SW480 (cell line): ENCODE measurements around the gene MEGF11.

Experiments
- DNase-seq: peaks from one replicate; pipeline ENCODE4 v3.0.0-alpha.2; 2016; ENCODE audit warnings: low spot score

MEGF11 gene

DNA sequence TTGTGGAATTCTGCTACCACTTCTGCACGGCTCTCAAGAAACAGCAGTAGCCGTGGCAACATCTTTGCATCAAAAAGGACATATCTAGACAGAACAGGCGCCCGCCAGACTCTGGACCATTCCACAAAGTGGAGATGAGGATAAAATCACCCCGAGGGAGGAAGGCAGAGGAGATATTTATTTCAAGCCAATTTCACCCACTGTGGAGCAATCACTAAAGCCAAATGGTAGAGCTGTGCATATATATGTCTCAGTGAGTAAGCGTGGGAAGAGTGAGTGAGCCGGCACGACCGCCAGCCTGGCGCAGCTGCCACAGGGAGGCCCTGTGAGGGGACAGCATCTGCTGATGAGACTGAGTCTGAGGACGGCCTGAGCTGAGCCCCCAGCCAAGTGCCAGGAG is 111.3 kb downstream of the MEGF11 start:
- DNase-seq = no peak

DNA sequence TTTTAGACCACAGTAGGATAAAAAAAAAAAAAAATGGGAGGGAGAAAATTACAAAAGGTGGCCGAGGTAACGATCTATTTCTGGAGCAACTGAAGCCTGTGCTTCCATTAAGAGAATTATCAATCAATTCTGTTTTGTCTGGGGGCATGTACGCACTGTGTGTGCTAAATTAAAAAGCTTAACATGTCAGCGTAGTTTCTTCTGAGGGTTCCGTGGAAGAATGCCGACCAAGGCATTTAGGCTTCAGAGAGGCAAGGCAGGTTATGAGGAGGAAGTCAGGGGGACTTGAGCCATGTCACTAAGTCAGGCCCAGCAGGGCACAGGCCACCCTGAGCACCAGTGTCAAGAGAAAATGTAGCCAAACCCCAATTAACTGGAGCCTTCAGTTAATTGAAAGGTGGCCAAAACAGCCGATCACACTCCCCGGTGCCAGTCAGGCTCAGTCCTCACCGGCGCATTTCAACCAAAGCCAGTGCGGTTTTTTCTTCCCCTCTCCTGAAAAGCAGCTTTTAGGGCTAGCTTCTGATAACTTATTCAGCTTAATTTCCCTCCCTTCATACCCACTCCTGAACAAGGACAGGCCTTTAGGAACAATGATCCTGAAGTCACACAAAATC is 113.9 kb downstream of the MEGF11 start:
- DNase-seq = no peak

DNA sequence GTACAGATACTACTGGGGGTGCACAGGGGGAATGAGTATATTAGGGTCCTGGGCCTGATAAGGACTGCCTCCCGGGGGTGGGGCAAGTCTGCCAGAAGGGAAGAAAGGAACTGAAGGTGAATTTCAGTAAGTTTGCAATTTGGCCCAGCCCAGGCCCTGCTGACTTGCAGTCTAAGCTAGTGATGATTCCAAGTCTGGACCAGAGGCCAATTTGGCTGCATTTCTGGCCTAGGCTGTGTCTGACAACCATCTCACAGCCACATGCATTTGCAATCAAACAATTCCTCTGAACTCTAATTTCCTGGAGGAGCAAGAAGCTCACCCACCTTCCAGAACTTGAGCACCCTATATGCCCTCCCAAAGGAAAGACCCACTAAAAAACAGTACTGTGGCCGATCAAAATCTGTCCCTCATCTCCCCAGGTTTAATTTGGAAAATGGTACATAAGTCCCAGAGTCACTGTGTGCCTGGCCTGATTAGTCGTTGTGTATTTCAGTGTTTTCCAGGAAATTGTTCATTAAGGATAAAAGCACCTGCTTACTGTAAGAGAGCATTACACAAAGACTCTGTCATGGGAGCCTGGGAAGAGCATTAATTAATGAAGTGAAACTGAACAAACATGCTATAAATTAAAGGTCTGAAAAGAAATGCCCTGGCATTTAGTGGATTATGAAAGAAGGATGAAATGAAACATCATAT is 114.5 kb downstream of the MEGF11 start:
- no peak for DNase-seq

DNA sequence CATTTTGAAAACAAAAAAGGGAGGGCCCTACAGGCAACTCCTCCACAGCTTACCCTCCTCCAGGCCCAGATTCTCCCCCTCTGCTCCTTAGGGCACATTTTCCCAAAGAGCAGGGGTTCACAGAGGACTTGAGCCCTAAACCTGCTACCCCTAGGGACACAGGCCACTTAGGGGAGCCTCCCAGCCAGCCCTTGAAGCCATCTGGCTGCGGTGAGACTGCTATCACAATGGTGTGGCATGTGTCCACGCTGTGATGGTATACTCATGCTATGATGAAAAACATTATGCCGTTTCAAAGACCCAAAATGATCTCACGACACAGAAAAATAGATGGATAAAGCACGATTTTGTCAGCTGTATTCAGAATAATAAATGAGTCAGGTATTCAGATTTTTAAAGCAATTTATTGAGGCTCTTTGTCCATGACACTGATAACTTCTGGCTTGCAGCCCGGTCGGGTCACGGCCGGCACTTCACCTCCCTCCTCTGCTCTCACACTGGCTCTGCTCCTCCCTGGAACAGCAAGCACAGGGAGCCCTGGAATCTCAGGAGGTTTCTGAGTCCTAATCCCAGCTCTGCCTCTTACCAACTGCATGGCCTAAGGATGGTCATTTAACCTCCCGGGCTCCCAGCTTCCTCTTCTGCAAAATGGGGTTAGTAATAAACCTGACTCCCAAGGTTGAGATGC is 115.3 kb downstream of the MEGF11 start:
- DNase-seq = no peak

DNA sequence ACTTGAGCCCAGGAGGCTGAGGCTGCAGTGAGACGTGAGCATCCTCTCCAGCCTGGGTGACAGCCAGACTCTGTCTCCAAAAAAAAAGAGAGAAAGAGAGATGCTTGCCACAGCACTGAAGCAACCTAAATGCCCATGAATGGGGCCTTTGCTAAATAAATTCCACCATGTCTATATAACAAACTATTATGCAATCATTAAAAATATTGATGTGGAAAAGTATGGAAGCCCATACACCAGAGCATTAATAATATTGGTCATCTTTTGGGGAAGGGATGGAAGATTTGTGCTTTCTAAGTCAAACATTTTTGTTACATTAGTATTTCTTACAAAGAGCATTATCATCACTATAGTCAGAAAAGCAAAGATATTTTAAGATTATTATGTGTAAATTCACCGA is 116.6 kb downstream of the MEGF11 start:
- DNase-seq = no peak

DNA sequence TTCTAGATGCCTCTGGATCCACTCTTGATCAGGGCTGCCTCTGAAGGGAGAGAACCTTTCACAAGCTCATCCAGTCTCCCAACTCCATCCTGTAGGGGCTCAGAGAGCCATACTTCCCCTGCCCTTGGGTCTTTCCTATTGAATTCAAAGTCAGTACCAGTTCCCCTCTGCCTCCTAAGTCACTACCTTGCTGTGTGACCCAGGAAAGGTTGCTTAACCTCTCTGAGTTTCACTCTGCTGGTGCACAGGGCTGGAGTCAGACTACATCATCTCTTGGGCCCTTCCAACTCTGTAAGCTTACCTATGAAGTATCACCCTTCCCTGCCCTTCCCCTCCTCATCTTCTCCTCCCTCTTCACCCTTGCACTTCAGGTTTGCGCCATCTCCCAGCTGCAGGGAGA is 117.9 kb downstream of the MEGF11 start:
- DNase-seq = no peak

DNA sequence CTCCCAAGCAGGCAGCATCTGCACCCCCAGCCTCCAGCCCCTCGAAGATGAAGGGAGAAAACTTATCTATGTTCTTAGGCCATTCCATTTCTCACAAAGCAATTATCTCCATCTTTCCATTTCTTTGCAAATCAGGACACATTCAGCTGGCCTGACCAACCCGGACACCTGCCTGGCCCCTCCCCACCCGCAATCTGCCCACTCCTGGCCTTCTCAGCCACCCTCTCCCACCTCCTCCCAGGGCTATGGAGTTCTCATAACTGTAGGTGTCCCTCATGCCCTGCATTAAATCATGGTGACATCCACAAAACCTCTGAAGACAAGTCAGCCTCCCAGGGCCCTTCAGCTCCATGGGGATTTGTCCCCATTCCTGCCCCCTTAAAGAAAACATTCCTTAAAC is 119.3 kb downstream of the MEGF11 start:
- no peak for DNase-seq

DNA sequence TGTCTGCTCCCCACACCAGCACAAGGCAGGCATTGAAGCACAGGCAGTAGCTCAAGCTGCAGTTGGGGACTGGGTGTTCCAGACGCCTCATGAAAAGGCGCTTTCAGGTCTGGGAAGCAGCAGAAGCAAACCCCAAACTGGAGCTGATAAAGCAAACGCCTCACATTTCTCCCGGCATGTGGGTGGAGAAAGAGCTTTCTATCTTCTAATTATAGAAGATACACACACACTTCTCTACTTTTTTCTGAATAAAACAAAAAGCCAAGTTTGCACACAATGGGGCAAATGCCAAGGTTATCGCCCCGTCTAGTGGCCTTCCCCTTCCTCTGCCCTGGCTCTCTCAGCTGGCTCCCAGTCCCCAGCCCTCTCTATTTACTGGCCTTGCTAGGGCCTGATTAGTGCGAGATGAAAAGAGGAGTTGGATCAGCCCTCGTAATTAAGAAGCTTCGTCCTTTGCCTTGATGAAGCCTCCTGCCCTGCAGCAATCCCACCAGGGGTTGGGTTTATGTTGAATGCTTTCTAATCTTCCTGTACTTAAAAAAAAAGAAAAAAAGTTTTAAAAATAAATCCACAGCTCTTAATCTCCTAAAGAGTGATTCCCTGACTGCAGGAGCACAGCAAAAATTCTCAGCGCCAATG is 120.2 kb downstream of the MEGF11 start:
- DNase-seq = no peak

DNA sequence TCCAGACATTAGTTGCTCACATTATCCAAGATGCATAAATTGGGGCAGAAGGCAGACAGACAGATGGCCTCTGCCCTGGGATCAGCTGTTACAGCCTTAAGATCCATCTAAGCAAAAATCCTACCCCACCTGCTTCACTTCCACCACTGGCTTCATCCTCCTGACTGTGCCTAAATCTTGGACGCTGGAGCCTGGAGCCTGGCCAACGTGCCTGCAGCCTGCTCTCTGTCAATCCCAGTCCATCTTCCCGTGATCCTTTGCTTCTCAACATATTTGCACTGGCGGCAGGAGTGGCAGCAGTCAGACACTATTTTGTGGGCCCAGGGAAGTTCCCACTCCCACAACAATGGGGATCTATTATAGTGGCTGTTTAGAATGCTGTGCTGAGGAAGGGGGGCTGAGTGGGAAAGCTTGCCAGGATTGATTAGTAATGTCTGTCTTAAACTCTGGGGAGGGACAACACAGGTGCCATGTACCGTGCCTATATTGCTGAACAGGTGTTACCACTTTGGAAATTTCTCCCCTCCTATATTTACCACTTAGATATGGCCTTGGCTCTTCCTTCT is 121.2 kb downstream of the MEGF11 start:
- no peak for DNase-seq

DNA sequence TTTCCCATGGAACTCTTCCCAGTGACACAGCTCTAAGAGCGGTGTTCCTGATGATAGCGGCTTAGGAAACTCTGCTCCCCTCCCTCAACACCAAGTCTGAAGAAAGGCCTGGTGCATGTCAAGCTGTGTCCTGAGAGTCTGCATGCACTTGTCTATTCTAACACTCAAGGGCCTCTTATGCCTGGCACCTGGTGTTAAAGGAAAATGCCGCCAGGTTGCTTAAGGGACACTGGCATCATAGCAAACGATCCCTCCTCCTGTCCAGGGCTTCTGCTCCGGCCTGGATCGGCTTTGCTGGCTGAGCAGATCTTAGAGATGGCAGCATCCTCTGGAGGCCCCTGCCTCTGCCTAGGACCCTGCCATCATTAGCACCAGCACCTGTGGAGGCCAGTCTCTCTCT is 121.7 kb downstream of the MEGF11 start:
- DNase-seq = no peak

DNA sequence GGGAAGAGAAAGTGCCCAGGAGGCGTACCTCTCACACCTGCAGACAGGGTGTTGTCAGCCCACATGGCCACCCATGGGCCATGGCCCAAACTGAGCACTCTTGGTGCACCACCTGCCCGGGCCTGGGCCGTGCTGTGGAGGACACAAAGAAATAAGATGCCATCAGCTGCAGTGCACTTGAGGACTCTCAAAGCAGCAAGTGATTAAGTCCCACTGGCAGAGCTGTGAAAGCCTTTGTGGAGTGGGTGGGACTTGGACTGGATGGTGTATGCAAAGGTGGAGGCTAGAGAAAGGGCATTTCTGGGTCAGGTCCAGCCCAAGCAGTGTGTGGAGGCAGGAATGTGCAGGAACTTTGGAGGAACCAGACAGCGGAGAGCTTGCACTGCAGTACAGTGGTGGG is 122.3 kb downstream of the MEGF11 start:
- DNase-seq = no peak

DNA sequence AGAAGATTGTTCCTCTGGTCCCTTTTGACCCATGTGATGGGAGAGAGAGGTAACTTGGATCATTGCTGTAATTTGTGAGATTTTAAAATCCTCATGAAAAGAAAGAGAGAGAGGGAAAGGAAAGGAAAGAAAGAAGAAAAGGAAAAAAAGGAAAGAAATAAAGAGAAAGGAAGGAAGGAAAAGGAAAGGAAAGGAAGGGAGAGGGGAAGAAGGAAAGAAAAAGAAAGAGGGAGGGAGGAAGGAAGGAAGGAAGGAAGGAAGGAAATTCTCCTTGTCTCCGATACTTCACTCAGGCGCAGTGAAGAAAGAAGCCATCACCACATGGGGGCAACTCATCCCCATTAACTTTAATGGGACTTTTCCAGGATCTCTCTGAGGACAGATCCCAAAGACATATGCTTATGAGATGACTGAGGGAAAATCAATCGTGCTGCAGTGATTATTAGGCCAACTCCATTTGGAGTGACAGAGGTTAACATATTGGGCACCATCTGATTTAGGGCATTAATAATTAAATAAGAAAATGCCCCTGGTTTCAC is 123.0 kb downstream of the MEGF11 start:
- DNase-seq = no peak

DNA sequence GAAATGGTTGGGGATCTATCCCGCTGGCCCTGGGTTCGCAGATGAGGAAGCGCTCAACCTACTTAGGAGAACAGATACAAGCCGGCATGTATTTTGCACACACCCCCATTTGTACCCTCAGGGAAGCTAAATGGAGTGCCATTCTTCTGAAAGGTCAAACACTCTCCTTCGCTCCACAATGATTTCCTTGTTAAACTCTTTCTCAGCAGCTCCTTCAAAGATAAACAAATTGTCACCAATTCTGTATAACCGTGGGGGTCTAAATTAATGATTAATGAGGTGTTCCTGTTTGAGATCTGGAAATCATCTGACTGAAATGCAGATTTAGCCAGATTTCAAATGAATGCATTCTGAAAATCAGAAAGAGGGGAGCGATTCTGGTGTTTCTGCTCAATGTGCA is 124.0 kb downstream of the MEGF11 start:
- no peak for DNase-seq

DNA sequence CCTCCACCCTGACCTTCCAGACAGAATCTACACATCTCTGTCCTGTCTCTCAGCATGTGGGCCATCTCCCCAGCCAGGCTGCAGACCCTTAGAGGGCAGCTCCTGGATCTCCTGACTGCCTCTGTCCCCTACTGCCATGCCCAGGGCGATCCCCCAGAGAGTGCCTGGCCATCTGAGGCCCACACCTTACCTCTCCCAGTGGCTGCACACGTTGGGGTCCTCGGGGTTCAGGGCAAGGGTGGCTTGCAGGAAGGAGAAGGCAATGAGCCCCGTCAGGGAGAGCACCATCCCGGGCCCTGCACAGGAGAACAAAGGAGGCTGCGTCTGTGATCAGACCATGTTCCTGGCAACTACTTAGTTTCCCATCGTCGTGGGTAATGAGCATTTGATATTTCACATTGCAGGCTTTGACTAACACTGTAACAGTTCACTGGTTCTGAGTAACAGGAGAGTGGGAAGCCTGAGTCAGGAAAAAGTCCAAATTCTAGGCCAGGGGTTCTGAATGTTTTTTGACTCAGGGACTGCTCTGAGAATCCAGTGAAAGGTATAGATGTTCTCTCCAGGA is 125.4 kb downstream of the MEGF11 start:
- no peak for DNase-seq

DNA sequence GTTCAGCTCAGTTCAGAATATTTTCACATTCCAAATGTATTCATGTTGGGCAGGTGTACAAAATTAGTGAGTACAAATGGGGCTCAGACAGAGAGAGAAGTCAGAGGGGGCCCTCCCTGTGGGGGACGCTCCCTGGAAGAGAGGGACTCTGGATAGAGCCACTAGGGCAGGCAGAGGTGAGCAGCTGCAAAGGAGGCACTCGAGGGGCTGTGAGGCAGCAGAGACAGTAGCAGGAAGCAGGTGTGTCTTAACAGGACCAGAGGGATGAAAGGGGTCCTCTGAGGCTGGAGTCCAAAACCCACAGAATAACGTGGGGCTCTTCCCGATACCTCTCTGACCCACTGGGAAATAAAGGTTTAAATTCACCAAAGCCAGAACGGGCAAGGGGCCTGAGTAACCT is 127.1 kb downstream of the MEGF11 start:
- no peak for DNase-seq

DNA sequence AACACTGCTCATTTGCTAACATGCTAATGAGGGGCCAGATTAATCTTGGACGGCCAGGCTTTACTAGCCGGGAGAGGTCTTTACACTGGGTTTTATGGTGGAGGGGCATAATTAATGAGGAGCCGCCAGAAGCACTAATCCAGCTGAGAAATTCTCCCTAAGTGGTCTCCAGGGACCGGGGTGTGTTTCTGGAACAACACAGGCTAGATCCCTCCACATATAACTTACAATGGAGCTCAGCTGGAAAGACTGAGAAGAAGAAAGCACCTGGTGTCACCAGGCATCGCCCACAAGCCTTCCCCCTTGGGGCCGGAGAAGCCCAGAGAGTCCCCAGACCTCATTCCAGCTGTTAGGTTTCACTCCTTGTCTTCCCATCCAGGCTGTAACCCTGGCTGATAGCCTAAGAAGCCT is 127.5 kb downstream of the MEGF11 start:
- DNase-seq = no peak

DNA sequence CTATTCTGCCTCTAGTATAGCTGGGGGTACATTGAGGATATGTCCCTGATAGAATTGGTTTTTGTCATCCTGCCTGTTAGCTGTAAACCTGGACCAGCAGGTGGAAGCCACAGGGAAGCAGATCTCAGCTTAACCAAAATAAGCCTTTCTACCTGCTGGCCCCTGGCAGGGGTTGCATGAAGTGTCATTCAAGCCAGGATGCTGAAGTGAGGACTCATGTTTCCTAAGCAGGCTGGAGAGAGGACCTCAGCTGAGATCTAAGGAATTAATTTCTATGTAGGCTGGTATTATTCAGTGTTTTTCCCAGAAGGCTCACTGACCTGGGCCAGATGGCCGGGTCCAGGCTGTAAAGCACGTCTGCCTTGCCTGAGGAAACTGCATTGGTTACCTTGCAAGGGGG is 128.9 kb downstream of the MEGF11 start:
- DNase-seq = no peak

DNA sequence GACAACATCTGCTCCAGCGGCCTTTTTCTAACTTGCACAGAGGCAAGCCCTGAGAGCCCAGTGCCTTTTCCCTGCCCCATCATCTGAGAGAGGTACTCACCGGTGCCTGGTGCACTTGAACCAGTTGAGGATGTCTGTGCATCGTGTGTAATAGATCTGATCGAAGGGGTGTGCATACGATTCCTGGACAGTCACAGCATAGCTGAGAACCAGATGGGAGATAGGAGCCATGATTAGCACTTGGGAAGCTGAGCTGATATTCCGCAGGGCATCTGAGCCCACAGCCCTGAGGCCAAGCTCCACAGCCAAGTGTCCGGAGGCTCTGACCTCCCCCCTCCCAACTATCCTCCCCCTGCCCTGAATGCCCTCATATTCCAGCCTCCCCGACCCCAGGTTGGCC is 129.8 kb downstream of the MEGF11 start:
- DNase-seq = no peak

DNA sequence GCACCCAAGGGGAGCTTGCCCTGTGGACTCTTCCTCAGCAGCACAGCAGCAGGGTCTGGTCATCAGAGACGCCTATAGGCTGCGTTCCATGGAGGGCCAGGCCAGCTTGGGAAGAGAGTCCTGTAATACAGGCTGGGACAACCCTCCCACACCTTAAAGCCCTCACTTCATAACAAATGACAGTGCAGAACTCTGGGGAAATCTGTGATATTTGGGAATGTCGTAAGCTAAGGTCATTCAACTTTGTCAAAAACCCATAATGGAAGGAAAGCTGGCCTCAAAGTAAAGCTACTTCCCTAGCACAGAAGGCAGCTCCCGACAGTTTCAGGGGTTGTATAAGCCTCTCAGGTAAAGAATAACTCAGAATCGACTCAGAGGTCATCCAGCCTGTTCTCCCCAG is 133.1 kb downstream of the MEGF11 start:
- no peak for DNase-seq

DNA sequence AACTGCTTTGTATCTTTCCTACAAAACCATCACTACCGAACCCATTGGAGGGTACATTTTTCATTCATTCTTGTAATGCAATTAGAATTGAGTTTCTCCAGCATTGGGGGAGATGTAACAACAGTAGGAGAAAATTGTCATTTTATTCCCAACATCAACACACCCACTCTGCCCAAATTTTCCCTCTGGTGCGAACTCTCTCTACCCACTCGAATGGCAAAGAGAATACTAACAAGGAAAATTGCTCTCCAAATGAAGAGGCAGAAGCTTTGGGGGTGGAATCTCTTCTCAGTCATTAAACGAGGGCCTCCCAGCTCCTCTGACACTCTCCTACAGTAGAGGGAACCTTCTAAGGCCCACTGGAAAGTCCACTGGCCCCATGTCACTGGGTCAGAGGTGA is 135.7 kb downstream of the MEGF11 start:
- DNase-seq = no peak

DNA sequence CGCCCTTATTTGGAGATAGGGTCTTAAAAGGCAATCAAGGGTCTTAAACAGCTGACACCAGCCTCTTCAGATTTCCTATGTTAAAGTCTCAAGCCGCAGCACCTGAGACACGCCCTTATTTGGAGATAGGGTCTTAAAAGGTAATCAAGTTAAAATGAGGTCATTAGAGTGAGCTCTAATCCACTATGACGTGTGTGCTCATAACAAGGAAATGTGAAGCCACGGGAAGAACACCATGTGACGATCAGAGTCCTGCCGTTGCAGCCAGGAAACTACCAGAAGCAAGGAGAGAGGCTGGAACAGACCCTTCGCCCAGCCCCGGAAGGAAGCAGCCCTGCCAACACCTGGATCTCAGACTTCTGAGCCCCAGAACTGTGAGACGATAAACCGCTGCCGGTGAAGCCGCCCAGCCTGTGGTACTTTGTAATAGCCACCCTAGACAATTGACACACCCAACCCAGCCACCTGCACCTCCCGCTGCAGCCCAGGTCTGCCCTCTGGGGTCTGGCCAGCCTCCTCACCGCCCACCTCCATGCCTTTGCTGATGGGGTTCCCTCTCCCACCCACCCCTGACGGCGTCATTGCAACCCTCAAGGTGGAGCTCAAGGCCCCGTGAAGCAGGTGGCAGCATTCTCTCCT is 137.9 kb downstream of the MEGF11 start:
- DNase-seq = peak; percentile 66
